Adrenal gland (tissue), 12 donors: ENCODE results near the gene CTRB1. TPM values are rescaled to one million over a fixed set of nuclear protein-coding genes. Genes with fewer than 3 reads are reported as not detected.

Experiments
- DNase-seq, 7 donors: peaks; one replicate each; pipeline ENCODE4 v3.0.0-alpha.2; 2019 to 2020
- H3K27ac ChIP-seq, 5 donors: fragments of 200-600 bp; sonication (generic) in 4 of 5; 1 replicate in 3 of 5; 2 replicates in 2 of 5; pipeline versions ENCODE4 v1.5.1 to v1.8.0; 2016 to 2020; ENCODE audit warnings: mild to moderate bottlenecking in 1 of 5
- H3K27me3 ChIP-seq: fragments of 200-600 bp; 2 replicates; pipeline ENCODE4 v1.8.0; 2021
- H3K36me3 ChIP-seq, 2 donors: fragments of 200-600 bp; replicated peaks in 1 of 2; 1 replicate in 1 of 2; 2 replicates in 1 of 2; pipeline versions ENCODE4 v1.5.1 to v1.8.0; 2018 to 2022
- H3K4me1 ChIP-seq, 2 donors: fragments of 200-600 bp; replicated peaks in 1 of 2; 1 replicate in 1 of 2; 2 replicates in 1 of 2; pipeline versions ENCODE4 v1.5.1 to v1.8.0; 2018 to 2021
- H3K4me3 ChIP-seq, 4 donors: fragments of 200-600 bp; sonication (generic) in 3 of 4; one replicate each; pipeline ENCODE4 v1.5.1; 2016 to 2018
- H3K9me3 ChIP-seq, 3 donors: fragments of 200-600 bp; sonication (generic) in 1 of 3; replicated peaks in 1 of 3; 1 replicate in 2 of 3; 2 replicates in 1 of 3; pipeline versions ENCODE4 v1.5.1 to v1.8.0; 2016 to 2021
- CTCF ChIP-seq, 6 experiments: fragments of 450-650 bp in 4 of 6; fragments of 200-600 bp in 2 of 6; sonication (generic) in 1 of 6; IDR thresholded peaks; 1 replicate in 5 of 6; 2 replicates in 1 of 6; pipeline versions ENCODE4 v1.5.1 to v1.8.0; 2016 to 2021; ENCODE audit warnings: antibody characterized with exemption in 6 of 6, mild to moderate bottlenecking in 2 of 6, moderate library complexity in 1 of 6
- POLR2A ChIP-seq, 2 donors: fragments of 450-650 bp; IDR thresholded peaks; one replicate each; pipeline ENCODE4 v1.6.1; 2017; ENCODE audit warnings: antibody characterized with exemption in 2 of 2, mild to moderate bottlenecking in 2 of 2, moderate library complexity in 1 of 2
- WGBS, 4 donors: extraction: QIAGEN DNeasy Blood & Tissue Kit in 2 of 4; methylation state at CpG; one replicate each; pipeline versions ENCODE4 v1.1.5 to v1.1.7; 2013 to 2017; 5-methylcytosine and 5-hydroxymethylcytosine counted together
- intact Hi-C, 2 donors: fragments of 100-400 bp; cut with DNase I; formaldehyde crosslinking; loops; one replicate each; pipeline versions ENCODE4 v1.14.1 to v1.15.0; 2022 to 2023
- polyA plus RNA-seq, 3 donors: library from polyadenylated mRNA; stranded (reverse); fragments of 200-250 nt in 2 of 3; fragments of 350-450 nt in 1 of 3; fragmentation: Illumina TruSeq in 1 of 3; extraction: RNeasy Lipid Tissue Mini Kit (QIAGEN cat#74804) in 1 of 3; gene quantifications; one replicate each; pipeline ENCODE4 v1.2.3, GENCODE V29; 2013 to 2014
- total RNA-seq, 9 donors: library from RNA; depleted of rRNA in 4 of 9; stranded (reverse); fragments of >200 nt in 4 of 9; fragments of 120-200 nt in 1 of 9; fragmentation: NEBNext Ultra II Directional in 1 of 9; extraction: Animal tissue kit (Norgen Biotek cat#: 25700) in 1 of 9; gene quantifications; one replicate each; pipeline versions ENCODE4 v1.1.0 to v1.2.4, GENCODE V29; 2013 to 2023
- donor health status: healthy with polysubstance abuse.
- donor health status: Bipolar disorder and iron deficiency.
- donor health status: DM: yes; HTN: yes; CAD: no.
- donor health status: DM: no; HTN: no; CAD: no.
- donor health status: DM: no; HTN: no; CAD: no.
- donor health status: DM: yes; HTN: yes; CAD: no.

The CTRB1 gene
- total and polyA plus RNA-seq, 12 donors: 0.67 to 9.9 (median 2.0) TPM; not detected in 3

GRCh38 chr16:75197522-75198134 is 21.2 kb upstream of the CTRB1 start:
- DNase-seq: peak in 1 of 7 donors; percentile 24
- no peaks in the 10 kb centered on the region for H3K36me3 ChIP-seq
- WGBS, 4 donors: 45 to 57% (median 56%) methylated on average over 13 to 14 of the region's 14 CpGs
- TF ChIP-seq CTCF (IDR thresholded peaks at IDR 0.05) (no peak), POLR2A (IDR thresholded peaks at IDR 0.05) (no peak)
- intact Hi-C loops: loop anchor here in 1 of 2 donors (10.0 kb wide), 1 partner anchor 557 kb away; no protein-coding TSS in a partner anchor
- no peaks in the 10 kb centered on the region for H3K9me3 ChIP-seq
- H3K4me1 ChIP-seq: no peaks in the 10 kb centered on the region
- H3K27ac ChIP-seq: no peak overlapping the region
- peaks cover 8% of the 10 kb centered on the region for H3K27me3 ChIP-seq
- no peak overlapping the region for H3K4me3 ChIP-seq

GRCh38 chr16:75198135-75198600 is 20.6 kb upstream of the CTRB1 start:
- TF ChIP-seq POLR2A (IDR thresholded peaks at IDR 0.05) (no peak), CTCF (IDR thresholded peaks at IDR 0.05) (no peak)
- Histone ChIP-seq H3K27ac (no peak overlapping the region), H3K4me1 (no peaks in the 10 kb centered on the region), H3K4me3 (no peak overlapping the region), H3K36me3 (no peaks in the 10 kb centered on the region), H3K9me3 (no peaks in the 10 kb centered on the region), H3K27me3 (peaks cover 8% of the 10 kb centered on the region)
- WGBS, 4 donors: 41 to 51% (median 45%) methylated on average over 11 to 18 of the region's 18 CpGs
- DNase-seq: peak in 1 of 7 donors; percentile 52
- intact Hi-C loops: loop anchor here in 1 of 2 donors (10.0 kb wide), 1 partner anchor 557 kb away; no protein-coding TSS in a partner anchor

- Histone ChIP-seq H3K4me1 (no peaks in the 10 kb centered on the region), H3K27ac (no peak overlapping the region), H3K9me3 (no peaks in the 10 kb centered on the region), H3K36me3 (no peaks in the 10 kb centered on the region), H3K4me3 (no peak overlapping the region), H3K27me3 (peaks cover 5% of the 10 kb centered on the region)
- peak in 2 of 7 donors; percentile 5 to 43 for DNase-seq
- 89 to 96% (median 89%) methylated on average over 13 of the region's 13 CpGs for WGBS, 4 donors
- no peak for TF ChIP-seq POLR2A (IDR thresholded peaks at IDR 0.05)
- TF ChIP-seq CTCF (IDR thresholded peaks at IDR 0.05): no peak
- intact Hi-C loops: no loop called here
Measured at GRCh38 chr16:75202069-75202590, 16.7 kb upstream of the CTRB1 start.

GRCh38 chr16:75203096-75203495 is 15.7 kb upstream of the CTRB1 start:
- Histone ChIP-seq H3K4me1 (no peaks in the 10 kb centered on the region), H3K36me3 (no peaks in the 10 kb centered on the region), H3K27ac (no peak overlapping the region), H3K27me3 (no peaks in the 10 kb centered on the region), H3K9me3 (no peaks in the 10 kb centered on the region), H3K4me3 (no peak overlapping the region)
- WGBS, 4 donors: 85 to 93% (median 90%) methylated on average over 12 of the region's 12 CpGs
- TF ChIP-seq POLR2A (IDR thresholded peaks at IDR 0.05) (no peak), CTCF (IDR thresholded peaks at IDR 0.05) (no peak)
- intact Hi-C loops: no loop called here
- no peak for DNase-seq
